HCT116 (cell line): ENCODE measurements around the gene DMD.

Experiments
- EGR1 ChIP-seq: IDR thresholded peaks from 2 replicates; pipeline ENCODE4 v1.6.1; 2012; ENCODE audit warnings: low read depth
- ELF1 ChIP-seq: IDR thresholded peaks from 2 replicates; pipeline ENCODE4 v1.6.1; 2012; ENCODE audit warnings: low read depth, borderline replicate concordance
- EZH2 ChIP-seq: fragments of 200-600 bp; sonication (generic); IDR thresholded peaks from 2 replicates; pipeline ENCODE4 v1.6.1; 2017; ENCODE audit warnings: antibody characterized with exemption, mixed run types
- EZH2phosphoT487 ChIP-seq: fragments of 200-600 bp; IDR thresholded peaks from 2 replicates; pipeline ENCODE4 v1.6.1; 2018; ENCODE audit warnings: antibody characterized with exemption, borderline replicate concordance
- POLR2A ChIP-seq: IDR thresholded peaks from 2 replicates; pipeline ENCODE4 v1.7.0; 2011; ENCODE audit warnings: borderline replicate concordance; ENCODE audit not compliant: insufficient read depth, insufficient read length; ENCODE audit errors: extremely low read depth
- POLR2AphosphoS5 ChIP-seq: IDR thresholded peaks from 2 replicates; pipeline ENCODE4 v1.6.1; 2011; ENCODE audit warnings: mild to moderate bottlenecking, low read depth, low read length, moderate library complexity
- REST ChIP-seq: IDR thresholded peaks from 2 replicates; pipeline ENCODE4 v1.6.1; 2012; ENCODE audit warnings: low read depth
- SIN3A ChIP-seq: IDR thresholded peaks from 2 replicates; pipeline ENCODE4 v1.6.1; 2012; ENCODE audit warnings: low read depth
- SRF ChIP-seq: IDR thresholded peaks from 2 replicates; pipeline ENCODE4 v1.6.1; 2012; ENCODE audit warnings: low read depth
- TCF7L2 ChIP-seq: IDR thresholded peaks from 2 replicates; pipeline ENCODE4 v1.7.0; 2011; ENCODE audit warnings: borderline replicate concordance, inconsistent platforms; ENCODE audit not compliant: insufficient read depth, insufficient read length; ENCODE audit errors: extremely low read depth
- YY1 ChIP-seq: IDR thresholded peaks from 2 replicates; pipeline ENCODE4 v1.6.1; 2011; ENCODE audit warnings: low read length, low read depth, moderate library complexity, mild to moderate bottlenecking; ENCODE audit not compliant: insufficient replicate concordance; ENCODE audit errors: extremely low read depth
- ZNF274 ChIP-seq: fragments of 200-500 bp; sonication (Bioruptor generic); IDR thresholded peaks from 2 replicates; pipeline ENCODE4 v1.6.1; 2014; ENCODE audit warnings: mild to moderate bottlenecking, low read depth, low read length, inconsistent platforms
- TF ChIP-seq, protein P1 (sequence below), 3 experiments: fragments of 200-600 bp in 1 of 3; sonication (generic) in 1 of 3; IDR thresholded peaks in 2 of 3; conservative IDR thresholded peaks in 1 of 3; 2 replicates each; pipeline ENCODE4 v1.5.1; 2012 to 2017; ENCODE audit warnings: low read depth in 2 of 3, low read length in 2 of 3, antibody characterized with exemption in 1 of 3, borderline replicate concordance in 1 of 3, control low read depth in 1 of 3, mild to moderate bottlenecking in 1 of 3, mixed read lengths in 1 of 3, mixed run types in 1 of 3, moderate library complexity in 1 of 3; ENCODE audit not compliant: insufficient read depth in 1 of 3
- TF ChIP-seq, protein P2 (sequence below): IDR thresholded peaks from 2 replicates; pipeline ENCODE4 v1.6.1; 2012

- no peak for TF ChIP-seq POLR2A
- TF ChIP-seq SRF: no peak
- TF ChIP-seq, protein P1, sequence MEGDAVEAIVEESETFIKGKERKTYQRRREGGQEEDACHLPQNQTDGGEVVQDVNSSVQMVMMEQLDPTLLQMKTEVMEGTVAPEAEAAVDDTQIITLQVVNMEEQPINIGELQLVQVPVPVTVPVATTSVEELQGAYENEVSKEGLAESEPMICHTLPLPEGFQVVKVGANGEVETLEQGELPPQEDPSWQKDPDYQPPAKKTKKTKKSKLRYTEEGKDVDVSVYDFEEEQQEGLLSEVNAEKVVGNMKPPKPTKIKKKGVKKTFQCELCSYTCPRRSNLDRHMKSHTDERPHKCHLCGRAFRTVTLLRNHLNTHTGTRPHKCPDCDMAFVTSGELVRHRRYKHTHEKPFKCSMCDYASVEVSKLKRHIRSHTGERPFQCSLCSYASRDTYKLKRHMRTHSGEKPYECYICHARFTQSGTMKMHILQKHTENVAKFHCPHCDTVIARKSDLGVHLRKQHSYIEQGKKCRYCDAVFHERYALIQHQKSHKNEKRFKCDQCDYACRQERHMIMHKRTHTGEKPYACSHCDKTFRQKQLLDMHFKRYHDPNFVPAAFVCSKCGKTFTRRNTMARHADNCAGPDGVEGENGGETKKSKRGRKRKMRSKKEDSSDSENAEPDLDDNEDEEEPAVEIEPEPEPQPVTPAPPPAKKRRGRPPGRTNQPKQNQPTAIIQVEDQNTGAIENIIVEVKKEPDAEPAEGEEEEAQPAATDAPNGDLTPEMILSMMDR (IDR thresholded peaks at IDR 0.05 in 2 of 3, conservative IDR thresholded peaks at IDR 0.05 in 1 of 3; ENCODE audit: borderline replicate concordance in 1 of 3, insufficient read depth in 1 of 3, low read depth in 2 of 3, low read length in 2 of 3): no peak
- no peak for TF ChIP-seq POLR2AphosphoS5
- no peak for TF ChIP-seq EZH2
- no peak for TF ChIP-seq SIN3A
- no peak for TF ChIP-seq REST
- TF ChIP-seq, protein P2, sequence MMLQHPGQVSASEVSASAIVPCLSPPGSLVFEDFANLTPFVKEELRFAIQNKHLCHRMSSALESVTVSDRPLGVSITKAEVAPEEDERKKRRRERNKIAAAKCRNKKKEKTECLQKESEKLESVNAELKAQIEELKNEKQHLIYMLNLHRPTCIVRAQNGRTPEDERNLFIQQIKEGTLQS: no peak
- TF ChIP-seq EGR1: no peak
- TF ChIP-seq EZH2phosphoT487: no peak
- TF ChIP-seq ZNF274: no peak
- TF ChIP-seq YY1: no peak
- TF ChIP-seq ELF1: no peak
- no peak for TF ChIP-seq TCF7L2
These were observed 1930.8 kb downstream of the DMD start for GRCh38 chrX:31280580-31280979.
